ENCODE measurements around the gene MBOAT7.
"Not testable (repeated sequence)": the region's sequence is repeated elsewhere in the genome, so short reads cannot be mapped to it uniquely, and the experiment has no call there.

Gene MBOAT7

DNA sequence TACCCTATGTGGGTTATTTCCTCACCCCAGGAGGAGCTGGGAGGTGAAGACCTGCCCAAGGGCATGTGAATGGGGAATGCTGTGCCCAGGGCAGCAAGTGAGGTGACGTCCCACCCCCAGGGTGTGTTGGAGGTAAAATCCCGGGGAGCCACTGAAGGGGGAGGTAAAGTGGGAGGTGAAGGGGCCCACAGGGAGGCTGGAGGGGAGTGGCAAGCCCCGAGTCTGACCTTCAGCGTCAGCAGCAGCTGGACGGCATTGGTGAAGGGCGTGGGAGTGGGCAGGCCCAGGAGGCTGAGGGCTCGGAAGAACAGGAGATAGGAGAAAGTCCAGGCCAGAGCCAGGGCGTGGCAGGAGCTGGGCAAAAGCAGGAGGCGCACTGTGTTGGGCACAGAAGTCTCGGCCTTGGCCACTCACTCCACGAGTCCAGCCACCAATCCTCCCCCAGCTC is 2.4 kb downstream of the MBOAT7 start:
- no peak for DNase-seq

DNA sequence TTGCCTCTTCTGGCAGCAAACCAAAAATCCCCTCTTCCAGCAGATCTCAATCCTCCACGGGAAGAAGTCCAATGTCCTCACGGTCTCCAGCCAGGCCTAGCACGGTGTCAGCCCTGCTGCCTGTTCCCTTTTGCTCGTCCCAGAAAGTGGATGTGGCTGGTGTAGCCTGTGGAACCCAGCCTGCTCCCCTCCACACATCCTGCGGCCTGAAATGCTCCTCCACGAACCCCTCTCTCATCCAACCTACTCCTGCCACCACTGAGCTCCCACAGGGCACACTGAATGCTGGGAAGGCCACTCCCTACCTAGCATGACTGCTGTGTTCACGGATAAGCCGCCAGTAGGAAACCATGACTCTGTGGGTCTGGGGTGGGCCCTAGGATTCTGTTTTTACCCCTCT is 3.0 kb downstream of the MBOAT7 start:
- no peak for DNase-seq

DNA sequence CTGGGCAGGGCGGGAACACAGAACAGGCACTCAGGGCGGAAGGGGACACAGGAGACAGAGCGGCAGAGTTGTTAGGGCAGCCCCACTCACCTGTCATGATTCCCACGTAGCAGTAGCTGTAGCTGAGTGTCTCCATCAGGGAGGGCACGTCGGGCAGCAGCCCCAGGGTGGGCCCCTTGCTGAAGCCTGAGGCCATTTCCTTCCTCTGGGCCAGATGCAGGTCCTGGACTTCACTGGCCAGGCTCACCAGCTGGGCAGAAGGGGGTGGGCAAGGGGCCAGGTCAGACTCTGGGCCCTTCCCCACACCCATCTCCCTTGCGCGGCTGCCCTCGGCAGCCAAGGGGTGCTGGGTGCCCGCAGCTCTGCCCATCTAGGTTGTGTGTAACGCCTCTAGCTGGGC is 5.9 kb downstream of the MBOAT7 start:
- DNase-seq: no peak

DNA sequence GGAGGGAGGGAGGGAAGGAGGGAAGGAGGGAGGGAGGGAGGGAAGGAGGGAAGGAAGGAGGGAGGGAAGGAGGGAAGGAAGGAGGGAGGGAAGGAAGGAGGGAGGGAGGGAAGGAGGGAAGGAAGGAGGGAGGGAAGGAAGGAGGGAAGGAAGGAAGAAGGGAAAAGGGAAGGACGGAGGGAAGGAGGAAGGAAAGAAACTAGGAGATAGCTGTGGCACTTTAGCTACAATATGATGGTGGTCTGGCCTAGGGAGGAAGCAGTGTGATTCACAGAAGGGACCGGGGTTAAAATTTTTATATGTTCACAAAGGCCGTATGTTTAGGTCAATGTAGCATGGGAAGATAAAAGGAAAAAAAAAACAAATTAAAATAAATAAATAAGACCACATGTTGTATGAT is 7.5 kb downstream of the MBOAT7 start:
- DNase-seq: not testable (repeated sequence)

DNA sequence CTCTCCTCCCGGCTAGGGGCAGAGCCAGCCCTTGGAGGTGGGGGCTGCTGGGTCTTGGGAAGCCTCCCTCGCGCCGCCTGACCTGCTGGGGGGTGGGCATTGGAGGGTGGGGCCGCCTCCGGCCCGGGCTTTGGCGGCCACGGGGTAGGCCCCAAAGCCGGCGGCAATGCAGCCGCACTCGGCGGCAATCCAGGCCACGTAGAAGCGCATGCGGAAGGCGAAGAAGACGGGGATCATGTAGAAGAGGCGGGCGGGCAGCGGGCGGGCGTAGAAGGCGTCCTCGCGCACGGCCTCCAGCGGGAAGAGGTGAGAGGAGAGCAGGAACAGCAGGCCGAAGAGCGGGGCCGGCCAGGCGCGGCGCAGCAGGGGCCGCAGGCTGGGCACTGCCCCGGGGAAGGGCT is 8.7 kb downstream of the MBOAT7 start:
- no peak for DNase-seq

DNA sequence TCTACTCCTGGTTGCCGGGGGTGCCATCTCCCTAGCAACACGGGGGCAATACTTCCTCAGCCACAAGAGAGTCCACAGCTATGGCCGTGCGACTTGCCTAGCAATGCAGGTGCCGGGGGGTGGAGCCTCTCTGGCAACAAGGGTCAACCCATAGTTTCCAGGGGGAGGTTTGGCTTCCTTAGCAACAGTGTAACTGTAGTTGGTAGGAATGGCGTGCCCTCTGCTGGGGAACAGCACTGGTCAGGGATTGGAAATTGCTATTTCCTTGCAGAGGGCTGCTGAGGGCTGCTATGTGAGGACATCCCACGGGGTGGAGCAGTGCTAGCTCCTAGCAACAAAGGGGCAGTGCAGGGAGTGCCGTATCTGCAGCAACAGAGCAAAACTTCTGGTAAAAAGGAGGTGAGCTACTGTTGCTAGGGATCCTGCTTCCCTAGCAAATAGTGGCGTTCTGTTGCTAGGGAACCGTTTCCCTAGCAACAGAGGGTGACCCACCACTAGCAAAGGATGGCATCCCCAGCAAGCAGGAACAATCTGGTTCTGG is 9.4 kb downstream of the MBOAT7 start:
- DNase-seq: no peak

DNA sequence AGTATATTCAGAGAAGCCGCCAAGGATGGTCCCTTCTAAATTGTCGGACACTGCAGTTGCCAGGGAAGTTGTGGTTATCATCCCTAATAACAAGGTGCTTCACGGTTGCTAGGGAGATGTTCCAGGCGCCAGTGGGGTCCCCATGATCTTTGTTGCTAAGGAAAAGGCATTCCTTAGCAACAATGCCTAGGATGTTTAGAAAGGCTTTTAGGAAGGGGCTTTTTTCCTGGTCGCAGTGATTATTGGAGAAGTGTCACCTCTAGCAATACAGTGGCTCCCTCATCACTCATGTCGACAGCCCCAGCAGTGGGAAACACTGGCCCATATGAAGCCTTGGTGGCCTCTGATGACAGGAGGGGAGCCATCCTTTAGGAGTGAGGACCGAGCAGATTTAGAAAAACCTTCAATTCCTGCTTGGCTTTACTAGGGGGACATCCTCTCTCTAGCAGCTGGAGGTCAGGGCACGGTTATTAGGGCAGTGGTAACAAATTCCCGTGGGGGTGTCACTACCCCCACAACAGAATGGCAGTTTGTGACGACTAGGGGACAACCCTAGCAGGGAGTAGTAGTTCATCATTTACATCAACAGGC is 10.0 kb downstream of the MBOAT7 start:
- no peak for DNase-seq

DNA sequence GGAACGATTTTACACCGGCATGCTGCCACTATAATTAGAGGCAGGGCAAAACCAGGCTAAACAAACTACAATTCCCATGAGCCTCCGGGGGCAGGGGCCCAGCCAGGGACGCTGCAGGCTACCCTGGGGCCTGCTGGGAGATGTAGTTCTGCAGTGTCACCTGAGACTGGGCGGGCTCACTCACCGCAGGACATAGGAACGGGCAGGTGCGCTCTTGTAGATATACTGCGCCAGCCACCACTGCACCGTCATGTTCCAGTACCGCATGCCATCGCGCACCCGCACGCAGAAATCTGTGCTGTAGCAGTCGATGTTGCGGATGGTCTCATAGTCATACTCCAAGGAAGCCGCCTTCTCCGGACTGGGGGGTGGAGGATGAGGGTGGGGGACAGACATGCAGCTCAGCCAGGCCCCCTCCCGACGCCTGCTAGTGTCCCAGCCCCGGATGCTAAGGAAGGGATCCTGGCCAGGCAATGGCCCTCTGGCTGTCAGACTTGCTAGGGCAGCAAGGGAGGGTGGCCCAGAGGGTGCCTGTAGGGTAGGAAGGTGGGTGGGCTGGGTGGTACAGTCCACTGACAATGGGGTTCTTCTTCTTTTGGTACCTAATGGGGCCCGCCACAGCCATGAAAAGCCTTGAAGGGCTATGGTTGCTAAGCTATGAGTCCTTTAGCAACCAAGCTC is 10.7 kb downstream of the MBOAT7 start:
- DNase-seq: peak in 1 of 5 experiments; percentile 31

DNA sequence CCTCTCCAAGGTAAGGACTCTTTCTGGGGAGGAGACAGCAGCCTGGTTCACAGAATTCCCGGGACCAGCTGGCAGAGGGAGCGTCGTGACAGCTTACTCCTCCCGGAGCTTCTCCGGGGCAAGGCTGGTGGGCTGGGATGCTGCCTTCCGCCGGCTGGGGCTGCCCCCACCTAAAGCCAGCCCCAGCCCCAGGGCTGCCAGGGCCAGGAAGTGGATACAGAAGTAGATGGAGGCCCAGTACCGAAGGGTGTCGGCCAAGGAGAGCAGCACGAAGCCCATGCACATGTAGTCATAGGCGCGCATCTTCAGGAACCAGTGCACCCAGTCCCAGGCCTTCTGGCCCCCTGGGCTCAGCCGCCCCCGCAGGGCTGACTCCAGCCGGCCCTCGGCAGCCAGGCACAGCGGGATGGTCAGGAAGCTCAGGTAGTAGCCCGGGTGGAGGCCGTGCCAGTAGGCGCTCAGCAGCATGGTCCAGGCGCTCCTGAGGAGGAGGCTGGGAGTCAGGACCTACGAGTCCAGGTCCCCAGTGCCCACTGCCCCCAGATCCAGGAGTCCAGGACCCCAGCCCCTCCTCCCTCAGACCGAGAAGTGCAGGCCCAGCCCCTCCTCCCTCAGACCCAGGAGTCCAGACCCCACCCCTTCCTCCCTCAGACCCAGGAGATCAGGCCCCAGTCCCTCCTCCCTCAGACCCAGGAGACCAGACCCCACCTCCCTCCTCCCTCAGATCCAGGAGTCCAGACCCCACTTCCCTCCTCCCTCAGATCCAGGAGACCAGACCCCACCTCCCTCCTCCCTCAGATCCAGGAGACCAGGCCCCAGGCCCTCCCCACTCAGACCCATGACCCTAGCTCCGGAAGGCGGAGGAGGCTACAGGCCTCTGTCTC is 15.2 kb downstream of the MBOAT7 start:
- DNase-seq: no peak

DNA sequence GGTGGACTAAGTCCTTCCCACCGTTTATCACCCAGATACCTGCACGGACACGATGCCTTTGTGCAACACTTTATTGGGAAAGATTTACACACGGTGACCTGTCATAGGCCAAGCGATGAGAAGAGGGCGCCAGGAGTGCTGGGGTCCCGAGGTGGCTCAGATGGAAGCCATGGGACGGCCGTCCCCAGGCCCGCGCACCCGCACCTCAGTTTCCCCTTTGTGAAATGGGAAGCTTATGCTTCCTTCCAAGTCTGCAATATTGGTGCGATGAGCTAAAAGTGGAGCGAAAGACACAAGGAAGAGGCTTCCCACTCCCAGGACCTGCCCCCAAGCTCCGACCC is 16.1 kb downstream of the MBOAT7 start:
- no peak for DNase-seq

DNA sequence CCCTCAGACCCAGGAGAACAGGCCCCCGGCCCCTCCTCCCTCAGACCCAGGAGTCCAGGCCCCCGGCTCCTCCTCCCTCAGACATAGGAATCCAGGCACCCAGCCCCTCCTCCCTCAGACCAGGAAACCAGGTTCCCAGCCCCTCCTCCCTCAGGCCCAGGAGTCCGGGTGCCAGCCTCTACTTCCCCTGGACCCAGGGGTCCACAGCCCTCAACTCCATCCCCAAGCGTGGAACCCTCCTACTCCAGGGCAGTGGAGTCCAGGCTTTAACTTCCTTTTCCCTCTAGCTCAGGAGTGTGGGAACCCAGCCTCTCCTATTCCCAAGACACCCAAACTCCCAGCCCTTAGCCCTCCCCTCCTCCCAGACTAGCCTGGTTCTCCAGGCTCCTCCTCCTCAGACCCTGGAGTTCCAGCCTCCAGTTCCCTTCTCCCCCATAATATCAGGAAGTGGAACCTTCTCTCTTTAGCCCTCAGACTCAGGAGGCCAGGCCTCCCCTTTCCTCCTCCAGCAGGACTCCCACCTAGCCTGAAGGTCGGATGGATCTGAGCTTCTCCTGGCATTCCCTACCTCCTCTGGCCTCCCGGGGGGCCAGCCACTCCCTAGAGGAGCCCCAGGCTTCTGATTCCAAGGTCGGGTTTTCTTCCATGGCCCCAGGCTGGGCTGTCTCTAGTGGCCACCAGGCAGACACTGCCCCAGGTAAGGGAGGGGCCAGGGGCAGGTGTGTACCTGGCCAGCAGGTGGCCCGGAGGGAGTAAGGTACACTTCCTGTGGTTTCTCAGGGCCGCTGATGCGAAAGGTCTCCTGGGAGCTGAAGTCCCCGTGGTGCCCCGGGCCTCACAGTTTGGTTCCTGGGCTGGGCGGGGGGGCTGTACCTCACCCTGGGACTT is 16.7 kb downstream of the MBOAT7 start, which contains the start of gene TMC4:
TSS of gene TMC4 (minus strand) at position 690 of the 888 bp plus-strand sequence. CDS start at position 647, 43 bp downstream.
- no peak for DNase-seq

DNA sequence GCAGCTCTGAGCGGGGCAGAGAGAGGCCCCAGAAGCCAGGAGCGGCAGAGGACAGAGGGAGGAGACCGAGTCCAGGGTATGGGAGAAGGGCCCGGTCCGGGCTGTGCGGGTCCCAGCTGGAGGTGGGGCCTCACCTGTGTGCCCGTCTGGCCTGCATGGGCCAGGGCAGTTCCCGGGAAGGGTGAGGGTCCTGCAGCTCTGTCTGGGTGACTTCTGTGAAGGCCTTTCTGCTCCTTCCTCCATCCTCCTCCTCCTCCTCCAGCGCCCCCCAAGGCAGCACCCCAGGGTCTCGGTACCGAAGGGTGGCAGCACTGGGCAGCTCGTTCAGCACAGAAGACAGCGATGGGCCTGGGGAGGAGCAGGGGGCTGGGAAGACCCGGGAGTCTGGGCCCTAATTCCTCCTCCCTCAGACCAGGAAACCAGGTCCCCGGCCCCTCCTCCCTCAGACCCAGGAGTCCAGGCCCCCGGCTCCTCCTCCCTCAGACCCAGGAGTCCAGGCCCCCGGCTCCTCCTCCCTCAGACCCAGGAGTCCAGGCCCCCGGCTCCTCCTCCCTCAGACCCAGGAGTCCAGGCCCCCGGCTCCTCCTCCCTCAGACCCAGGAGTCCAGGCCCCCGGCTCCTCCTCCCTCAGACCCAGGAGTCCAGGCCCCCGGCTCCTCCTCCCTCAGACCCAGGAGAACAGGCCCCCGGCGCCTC is 17.5 kb downstream of the MBOAT7 start:
- DNase-seq: not testable (repeated sequence)

DNA sequence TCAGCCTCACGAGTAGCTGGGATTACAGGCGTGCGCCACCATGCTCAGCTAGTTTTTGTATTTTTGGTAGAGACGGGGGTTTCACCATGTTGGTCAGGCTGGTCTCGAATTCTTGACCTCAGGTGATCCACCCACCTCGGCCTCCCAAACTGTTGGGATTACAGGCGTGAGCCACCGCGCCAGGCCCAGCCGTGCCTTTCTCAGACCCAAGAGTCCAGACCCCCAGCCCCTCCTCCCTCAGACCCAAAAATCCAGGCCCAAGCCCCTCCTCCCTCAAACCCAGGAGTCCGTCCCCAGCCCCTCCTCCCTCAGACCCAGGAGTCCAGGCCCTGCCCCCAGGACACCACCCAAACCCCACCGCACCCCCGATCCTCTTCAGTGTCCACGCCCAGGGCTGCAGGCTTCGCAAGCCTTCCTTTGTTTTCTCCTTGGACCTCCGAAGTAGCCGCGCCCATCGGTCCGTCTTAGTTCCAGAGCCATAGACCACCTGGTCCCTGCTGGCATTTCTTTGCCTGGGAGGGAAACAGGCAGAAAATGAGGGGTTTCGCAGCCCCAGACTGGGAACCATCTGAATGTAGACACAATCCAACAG is 20.1 kb downstream of the MBOAT7 start:
- no peak for DNase-seq

DNA sequence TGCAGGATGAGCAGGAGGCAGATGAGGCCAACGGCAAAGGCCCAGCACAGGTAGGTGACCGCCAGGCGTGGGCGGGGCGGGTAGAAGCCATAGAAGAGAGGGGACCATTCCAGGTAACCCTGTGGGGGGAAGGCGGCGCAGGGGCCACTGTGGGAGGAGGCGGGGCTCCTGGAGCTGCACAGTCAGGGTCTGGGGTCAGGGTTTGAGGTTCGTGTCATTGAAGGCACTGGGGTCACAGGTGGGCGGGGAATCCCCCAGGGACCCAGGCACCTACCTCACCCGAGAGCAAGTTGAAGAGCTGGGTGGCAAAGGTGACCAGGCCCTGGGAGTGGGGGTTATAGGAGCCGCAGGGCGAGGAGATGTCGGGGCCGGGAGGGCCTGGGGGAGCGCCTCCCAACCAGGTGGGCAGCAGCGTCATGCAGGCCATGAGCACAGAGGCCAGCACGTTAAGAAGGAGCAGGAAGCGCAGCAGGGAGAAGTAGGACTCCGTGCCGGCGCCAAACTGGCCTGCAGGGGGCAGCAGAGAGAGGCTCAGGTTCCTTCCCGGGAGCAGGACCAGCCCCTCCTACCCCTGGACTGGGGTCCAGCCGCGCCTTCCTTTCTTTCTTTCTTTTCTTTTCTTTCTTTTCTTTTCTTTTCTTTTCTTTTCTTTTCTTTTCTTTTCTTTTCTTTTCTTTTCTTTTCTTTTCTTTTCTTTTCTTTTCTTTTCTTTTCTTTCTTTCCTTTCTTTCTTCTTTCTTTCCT is 21.0 kb downstream of the MBOAT7 start:
- DNase-seq: peak; percentile 70 to 91 (median 85)

DNA sequence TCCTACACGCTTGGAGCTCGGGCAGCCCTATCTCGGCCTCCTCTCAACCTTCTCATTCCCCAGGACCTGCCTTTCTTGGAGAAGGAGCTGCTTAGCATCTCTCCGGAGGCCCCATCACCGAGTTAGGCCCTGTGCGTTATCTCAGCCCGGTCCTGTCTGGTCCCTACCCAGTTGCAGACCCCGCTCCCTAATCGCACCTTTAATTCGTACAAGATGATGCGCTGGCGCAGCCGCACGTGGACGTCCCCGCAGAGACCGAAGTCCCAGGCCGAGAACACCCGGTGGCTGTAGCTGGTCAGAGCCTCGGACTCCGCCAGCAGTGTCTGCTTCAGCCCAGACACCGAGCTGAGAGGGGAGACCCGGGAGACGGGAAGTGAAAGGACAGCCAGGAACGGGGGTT is 24.2 kb downstream of the MBOAT7 start:
- DNase-seq: no peak

DNA sequence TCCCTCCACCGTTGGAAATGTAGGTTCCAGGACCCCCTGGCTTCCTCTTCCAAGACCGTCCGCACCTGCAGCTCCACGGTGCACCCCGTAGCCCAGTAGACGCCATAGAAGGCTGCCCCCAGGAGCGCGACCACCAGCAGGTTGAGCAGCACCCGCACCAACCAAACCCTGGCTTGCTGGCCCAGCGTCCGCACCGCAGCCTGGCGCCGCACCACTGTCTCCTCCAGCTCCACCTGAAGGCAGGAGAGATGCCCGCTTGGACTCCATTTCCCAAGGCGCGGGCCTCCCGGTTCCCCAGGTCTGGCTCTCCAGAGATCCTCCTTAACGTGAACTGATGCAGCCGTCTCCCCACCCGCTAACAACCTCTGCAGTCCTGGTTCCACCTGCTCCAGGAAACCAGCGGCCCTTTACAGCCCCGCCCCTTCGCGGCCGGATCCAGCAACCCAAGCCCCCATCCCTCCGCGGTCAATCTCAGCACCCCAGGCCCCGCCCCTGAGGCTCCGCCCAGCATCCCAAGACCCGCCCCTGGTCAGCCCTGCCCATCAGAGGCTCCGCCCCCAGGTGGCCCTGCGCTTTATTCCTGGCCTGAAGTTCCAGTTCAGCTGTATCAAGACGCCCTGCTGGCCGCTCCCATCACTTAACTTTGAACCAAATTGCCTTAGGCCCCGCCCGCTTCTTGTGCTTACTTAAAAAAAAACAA is 24.9 kb downstream of the MBOAT7 start:
- DNase-seq: peak in 4 of 5 experiments; percentile 43 to 78 (median 62)

DNA sequence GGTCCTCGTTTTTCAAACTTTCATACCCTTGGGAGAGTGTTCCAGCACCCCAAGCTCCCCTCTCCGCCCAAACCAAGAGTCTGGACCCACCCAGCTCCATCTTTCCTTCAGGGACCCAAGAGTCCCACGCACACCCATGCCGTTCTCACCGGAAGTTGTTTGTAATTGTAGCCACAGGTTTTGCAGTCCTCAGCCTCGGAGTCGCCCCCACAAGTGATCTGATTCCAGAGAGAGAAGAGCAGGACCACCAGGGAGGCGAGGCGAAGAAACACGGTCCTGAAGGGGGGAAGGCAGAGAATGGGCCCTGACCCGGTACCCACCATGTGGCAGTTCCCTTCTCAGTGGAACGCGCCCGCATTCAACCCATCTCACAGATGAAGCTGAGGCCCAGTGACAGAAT is 26.5 kb downstream of the MBOAT7 start:
- DNase-seq: no peak

DNA sequence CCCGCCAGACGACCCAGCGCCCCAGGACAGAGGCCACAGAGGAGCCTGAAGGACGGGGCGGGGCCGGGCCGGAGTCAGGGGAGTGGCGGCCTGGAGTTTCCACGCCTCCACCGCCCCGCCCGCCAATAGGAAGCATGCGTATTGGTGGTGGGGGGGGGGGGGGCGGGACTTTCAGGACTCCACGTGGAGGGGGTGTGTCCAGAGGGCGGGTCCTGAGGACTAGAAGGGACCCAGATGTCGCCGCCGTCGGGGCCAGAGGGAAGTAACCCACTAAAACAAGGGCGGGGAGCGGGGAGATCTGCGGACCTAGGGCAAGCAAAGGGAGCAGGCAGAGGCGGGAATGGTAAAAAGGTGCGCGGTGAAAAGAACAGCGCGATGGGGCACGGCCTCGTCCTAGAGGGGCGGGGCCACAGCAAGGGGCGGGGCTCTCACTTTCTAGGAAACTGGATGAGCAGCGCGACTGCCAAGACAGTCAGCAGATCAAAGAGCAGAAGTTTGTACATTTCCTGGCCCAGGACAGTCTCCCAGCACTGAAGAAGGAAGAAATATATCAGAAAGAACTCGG is 27.1 kb downstream of the MBOAT7 start:
- DNase-seq: peak; percentile 59 to 83 (median 67)

DNA sequence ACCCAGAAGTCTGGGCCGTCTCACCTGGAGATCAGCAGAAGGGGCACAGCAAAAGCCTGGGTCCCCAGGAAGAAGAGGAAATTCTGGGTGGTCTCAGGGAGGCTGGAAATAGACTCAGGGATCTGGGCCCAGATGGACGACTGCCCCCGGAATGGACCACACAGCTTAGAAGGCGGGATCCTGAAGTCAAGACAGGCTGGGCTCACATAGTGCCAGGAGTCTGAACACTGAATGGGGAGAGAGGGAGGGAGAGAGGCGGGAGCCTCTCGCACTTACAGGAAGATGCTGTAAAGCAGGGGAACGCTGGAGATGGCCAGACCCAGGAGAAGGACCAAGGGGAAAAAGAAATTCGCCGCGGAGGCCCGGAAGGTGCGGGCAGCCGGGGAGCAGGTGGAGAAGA is 28.5 kb downstream of the MBOAT7 start:
- DNase-seq: no peak
